Fibroblast of peridontal ligament (primary cell): ENCODE data around the gene CDK5.
"Not testable (repeated sequence)": the region's sequence is repeated elsewhere in the genome, so short reads cannot be mapped to it uniquely, and the experiment has no call there.

Experiments used
- DNase-seq: peaks from one replicate; pipeline ENCODE4 v3.0.0-alpha.2; 2010; ENCODE audit errors: extremely low read depth

Gene CDK5

DNA sequence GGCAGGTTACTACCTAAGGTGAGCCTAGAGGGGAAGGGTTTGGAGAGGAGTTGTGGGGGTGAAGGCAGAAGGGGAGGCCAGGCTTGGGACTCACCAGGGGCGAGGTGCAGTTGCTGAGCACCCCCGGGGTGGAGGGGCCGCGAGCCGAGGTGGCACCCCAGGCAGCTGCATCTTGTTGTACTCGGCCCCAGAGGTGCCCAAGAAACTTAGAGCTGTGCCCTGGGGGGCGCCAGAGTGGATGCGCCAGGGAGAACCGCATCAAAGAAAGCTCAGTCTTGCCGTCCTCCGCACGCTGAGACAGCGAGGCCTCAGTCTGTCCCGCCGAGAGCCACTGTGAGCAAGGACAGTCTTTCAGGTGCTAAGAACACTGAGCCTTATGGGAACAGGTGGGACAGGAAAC is 40.8 kb downstream of the CDK5 start:
- no peak for DNase-seq

DNA sequence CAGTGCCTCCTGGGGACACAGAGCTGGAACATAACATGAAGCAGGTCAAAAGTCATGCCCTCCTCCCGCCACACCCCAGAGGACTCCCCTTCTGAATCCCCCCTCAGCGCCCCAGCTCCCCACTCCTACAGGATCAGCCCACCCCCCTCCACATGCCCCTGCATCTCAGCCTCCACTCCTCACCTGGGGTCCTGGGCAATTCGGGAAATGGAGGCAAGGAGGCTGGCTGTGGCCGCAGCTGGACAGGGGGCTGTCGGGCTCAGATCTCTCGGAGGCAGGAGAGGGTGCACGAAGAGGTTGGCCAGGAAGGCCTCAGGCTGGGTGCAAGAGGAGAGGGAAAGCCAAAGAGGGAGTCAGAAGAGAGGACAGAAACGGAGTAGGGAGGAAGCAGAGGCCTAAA is 41.2 kb downstream of the CDK5 start:
- no peak for DNase-seq

DNA sequence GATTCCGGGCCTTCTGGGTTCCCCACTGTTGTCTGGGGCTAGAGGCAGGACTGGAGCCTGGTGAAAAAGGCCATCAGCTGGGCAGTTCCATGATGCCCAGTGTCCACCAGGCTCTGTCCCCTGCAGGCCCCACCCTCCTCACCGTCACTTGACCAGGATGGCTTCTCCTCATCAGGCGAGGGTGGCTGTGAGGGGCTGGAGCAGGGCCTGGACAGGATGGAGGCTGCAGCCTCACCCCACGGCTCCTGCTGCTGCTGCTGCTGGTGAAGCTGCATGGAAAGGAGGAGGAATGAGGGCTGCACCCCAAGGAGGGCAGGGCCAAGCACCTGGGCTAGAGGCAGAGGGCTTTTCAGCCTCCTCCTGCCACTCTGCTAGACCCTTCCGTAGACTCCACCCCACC is 41.7 kb downstream of the CDK5 start:
- DNase-seq: no peak

- no peak for DNase-seq
Measured at GRCh38 chr7:151014950-151015349, 42.7 kb downstream of the CDK5 start.

DNA sequence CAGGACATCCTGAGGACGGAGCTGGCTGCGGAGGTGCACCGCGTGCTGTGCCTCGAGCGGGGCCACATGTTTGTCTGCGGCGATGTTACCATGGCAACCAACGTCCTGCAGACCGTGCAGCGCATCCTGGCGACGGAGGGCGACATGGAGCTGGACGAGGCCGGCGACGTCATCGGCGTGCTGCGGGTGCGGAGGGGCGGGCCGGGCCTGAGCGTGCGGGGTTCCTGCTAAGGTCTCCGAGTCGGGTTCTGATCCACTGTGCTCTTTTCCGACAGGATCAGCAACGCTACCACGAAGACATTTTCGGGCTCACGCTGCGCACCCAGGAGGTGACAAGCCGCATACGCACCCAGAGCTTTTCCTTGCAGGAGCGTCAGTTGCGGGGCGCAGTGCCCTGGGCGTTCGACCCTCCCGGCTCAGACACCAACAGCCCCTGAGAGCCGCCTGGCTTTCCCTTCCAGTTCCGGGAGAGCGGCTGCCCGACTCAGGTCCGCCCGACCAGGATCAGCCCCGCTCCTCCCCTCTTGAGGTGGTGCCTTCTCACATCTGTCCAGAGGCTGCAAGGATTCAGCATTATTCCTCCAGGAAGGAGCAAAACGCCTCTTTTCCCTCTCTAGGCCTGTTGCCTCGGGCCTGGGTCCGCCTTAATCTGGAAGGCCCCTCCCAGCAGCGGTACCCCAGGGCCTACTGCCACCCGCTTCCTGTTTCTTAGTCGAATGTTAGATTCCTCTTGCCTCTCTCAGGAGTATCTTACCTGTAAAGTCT is 43.8 kb downstream of the CDK5 start:
- DNase-seq: peak; percentile 52

DNA sequence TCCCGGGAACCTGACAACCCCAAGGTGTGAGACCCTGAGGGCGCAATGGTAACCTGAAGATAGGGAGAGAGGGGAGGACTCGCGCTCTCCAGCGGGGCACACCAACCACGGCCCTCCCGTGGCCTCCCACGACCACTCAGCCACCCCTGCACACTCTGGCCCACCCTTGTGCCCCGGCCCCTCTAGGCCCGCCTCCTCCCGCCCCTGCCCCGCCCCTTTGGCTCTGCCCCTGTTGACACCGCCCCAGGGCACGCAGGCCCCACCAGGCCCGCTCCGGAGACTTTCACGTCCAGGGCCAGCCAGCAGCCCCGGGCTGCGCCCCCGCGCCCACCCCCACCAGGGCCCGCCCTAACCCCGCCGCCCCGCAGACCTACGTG is 44.4 kb downstream of the CDK5 start:
- DNase-seq: no peak

GRCh38 chr7:151012911-151013347 is 44.8 kb downstream of the CDK5 start:
- DNase-seq: peak; percentile 21

DNA sequence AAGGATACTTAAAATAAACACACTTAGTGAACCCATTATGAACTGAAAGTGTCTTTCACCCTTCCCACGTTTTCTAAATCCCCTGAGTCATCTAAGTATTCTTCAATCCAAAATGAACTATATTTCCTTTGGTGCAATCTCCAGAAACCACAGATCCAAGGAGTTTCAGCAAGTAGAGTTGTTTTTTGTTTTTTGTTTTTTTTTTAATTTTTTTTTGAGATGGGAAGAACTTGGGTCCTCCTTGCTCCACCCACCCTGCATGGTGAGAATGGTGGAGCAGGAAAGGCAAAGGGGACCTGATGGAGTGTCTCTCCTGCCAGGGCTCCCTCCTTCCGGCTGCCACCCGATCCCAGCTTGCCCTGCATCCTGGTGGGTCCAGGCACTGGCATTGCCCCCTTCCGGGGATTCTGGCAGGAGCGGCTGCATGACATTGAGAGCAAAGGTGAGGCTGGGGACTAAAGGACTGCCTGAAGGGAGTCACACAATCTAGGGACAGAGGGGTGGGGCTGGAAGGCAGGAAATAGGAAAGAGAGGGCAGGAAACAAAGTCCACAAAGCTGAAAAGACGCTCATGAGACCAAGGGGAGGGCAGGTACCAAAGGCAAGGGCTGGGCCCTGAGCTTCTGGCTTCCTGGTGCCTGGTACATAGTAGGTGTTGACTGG is 45.5 kb downstream of the CDK5 start:
- peak; percentile 5 for DNase-seq

DNA sequence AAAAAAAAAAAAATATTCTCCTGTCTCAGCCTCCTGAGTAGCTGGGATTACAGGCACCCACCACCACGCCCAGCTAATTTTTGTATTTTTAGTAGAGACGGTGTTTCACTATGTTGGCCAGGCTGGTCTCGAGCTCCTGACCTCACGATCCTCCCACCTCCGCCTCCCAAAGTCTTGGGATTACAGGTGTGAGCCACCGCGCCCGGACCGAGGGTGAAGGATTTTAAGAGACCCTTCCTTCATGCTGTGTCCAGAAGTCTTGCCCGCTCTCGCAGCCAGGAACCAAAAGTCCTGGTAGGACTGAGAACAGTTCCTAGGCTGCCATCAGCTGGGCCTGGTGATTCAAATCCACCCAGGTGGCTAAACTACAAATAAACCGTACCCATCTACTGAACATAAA is 46.1 kb downstream of the CDK5 start:
- not testable (repeated sequence) for DNase-seq

DNA sequence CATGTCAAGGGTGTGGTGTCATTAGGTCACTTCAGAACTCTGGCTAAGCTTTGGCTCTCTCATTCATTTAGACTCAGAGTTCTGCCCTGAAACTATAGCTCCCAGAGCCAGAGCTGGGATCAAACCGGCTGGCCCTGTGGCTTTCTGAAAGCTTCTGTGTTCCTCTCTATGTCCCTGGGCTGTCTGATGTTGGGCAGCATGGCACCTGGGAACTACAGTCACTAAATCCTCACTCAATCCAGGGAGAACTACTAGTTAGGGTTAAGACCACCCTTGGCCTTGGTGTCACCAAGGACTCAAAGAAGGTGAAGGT is 46.6 kb downstream of the CDK5 start:
- no peak for DNase-seq

DNA sequence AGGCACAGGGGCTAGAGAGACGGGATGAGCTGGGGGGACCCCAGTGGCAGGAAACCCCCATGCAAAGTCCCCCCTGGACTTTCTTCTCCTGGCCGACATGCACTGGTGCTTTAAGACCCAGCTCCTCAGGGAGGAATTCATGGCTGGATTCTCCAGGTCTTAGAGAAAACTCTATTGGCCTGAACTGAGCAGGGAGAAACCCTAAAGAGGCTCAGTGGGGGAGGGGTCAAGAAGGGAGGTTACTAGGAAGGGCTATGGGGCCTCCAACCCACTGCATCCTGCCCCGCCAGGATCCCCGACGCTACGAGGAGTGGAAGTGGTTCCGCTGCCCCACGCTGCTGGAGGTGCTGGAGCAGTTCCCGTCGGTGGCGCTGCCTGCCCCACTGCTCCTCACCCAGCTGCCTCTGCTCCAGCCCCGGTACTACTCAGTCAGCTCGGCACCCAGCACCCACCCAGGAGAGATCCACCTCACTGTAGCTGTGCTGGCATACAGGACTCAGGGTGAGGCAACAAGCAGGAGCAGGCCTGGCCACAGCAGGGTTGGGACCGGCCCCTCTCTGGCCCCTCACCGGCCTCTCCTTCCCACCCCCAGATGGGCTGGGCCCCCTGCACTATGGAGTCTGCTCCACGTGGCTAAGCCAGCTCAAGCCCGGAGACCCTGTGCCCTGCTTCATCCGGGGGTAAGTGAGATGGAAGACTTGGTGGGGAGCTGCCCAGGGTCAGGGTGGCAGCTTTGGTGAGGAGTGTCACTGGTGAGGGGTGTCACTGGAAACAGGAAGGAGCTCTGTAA is 47.2 kb downstream of the CDK5 start:
- peak; percentile 8 for DNase-seq

- DNase-seq: no peak
Measured at GRCh38 chr7:151010037-151010306, 47.7 kb downstream of the CDK5 start.

DNA sequence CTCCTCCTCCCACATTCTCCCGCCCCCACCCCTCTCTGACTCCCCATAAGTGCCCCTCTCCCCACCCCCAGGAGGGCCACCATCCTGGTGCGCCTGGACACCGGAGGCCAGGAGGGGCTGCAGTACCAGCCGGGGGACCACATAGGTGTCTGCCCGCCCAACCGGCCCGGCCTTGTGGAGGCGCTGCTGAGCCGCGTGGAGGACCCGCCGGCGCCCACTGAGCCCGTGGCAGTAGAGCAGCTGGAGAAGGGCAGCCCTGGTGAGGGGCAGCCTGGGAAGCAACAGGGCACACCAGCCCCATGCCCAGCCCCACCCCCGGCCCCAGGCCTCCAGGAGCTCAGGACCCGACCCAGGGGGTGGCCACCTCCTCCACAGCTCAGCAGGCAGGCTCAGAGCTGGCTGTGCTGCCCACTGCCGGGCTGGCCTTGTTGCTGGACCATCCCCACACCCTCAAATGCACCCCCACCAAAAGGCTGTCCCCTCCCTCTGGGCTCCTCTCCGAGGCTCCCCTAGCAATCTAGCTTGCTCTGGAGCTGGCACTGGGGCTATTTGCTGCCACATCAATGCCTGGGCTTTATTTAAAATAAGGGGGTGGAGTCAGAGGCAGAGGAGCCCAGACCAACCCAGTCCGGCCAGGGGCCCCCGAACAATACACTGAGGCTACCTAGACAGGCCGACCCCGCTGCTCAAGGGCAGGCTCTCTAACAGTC is 48.2 kb downstream of the CDK5 start:
- DNase-seq: no peak

DNA sequence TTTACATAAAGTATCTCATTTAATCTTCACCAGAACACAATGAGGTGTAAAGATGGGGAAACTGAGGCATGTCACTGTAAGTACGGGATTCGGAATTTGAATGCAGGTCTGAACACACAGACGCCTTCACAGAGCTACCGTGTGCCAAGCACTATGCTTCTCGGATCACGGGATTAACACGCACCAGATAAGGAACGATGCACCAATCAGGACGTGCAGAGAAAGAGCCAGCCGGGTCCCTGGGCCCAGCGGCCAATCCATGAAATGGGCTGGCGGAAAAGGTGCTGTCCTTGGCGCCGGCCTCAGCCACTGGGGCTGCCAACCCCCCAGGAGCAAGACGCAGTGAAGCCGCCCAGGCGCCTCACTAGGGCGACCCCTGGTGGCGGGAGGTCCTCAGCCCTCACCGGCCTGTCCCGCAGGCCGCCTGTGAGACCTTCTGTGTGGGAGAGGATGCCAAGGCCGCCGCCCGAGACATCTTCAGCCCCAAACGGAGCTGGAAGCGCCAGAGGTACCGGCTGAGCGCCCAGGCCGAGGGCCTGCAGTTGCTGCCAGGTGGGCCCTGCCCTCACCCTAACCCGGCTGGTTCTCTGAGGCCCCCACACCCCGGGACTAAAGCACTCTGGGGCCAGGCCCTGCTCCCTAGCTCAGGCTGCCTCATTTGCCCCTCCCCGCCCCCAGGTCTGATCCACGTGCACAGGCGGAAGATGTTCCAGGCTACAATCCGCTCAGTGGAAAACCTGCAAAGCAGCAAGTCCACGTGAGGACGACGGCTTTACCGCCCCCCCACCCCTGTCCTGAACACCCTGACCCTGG is 49.0 kb downstream of the CDK5 start:
- peak; percentile 14 for DNase-seq

GRCh38 chr7:151008143-151008510 is 49.6 kb downstream of the CDK5 start:
- DNase-seq: no peak

GRCh38 chr7:151007469-151007898 is 50.2 kb downstream of the CDK5 start:
- no peak for DNase-seq

- DNase-seq: no peak
Measured at GRCh38 chr7:151006590-151007300, 51.0 kb downstream of the CDK5 start.

GRCh38 chr7:151005566-151005965 is 52.1 kb downstream of the CDK5 start:
- DNase-seq: no peak
